Pancreas (tissue), 10 donors: Measurements from ENCODE around the gene TNN. TPM values are rescaled to one million over a fixed set of nuclear protein-coding genes. Genes with fewer than 3 reads are reported as not detected.
A peak's percentile ranks its signal among the peaks of the same experiment; 100 is the strongest.

ENCODE experiments used
- ATAC-seq, 4 donors: fragments of 200-7000 bp; cut with Tn5 transposase; one replicate each; pipeline versions ENCODE4 v1.8.0 to v1.9.1; 2020; ENCODE audit warnings: mild to moderate bottlenecking in 4 of 4, moderate library complexity in 4 of 4
- DNase-seq, 6 donors: peaks; one replicate each; pipeline ENCODE4 v3.0.0-alpha.2; 2020
- FAIRE-seq: peaks from 2 replicates; lab custom pipeline; 2012; peaks lifted over from hg19 to GRCh38; lab: Jason Lieb, UNC
- H3K27ac ChIP-seq, 4 donors: fragments of 200-600 bp; sonication (generic); 1 replicate in 3 of 4; 2 replicates in 1 of 4; pipeline versions ENCODE4 v1.5.0 to v1.8.0; 2020
- H3K27me3 ChIP-seq, 4 donors: fragments of 200-600 bp; one replicate each; pipeline ENCODE4 v1.8.0; 2021
- H3K36me3 ChIP-seq, 3 donors: fragments of 200-600 bp; sonication (generic) in 1 of 3; one replicate each; pipeline versions ENCODE4 v1.5.0 to v1.8.0; 2020 to 2021
- H3K4me1 ChIP-seq, 3 donors: fragments of 200-600 bp; one replicate each; pipeline ENCODE4 v1.8.0; 2021
- H3K4me3 ChIP-seq, 4 donors: fragments of 200-600 bp; sonication (generic) in 2 of 4; one replicate each; pipeline versions ENCODE4 v1.5.0 to v1.8.0; 2020 to 2021
- H3K9me3 ChIP-seq, 4 donors: fragments of 200-600 bp; one replicate each; pipeline ENCODE4 v1.8.0; 2021
- CTCF ChIP-seq, 4 donors: fragments of 200-600 bp; sonication (generic) in 3 of 4; IDR thresholded peaks; one replicate each; pipeline versions ENCODE4 v1.5.0 to v1.8.0; 2021; ENCODE audit warnings: antibody characterized with exemption in 4 of 4
- WGBS, 2 donors: extraction: QIAGEN DNeasy Blood & Tissue Kit; methylation state at CpG; one replicate each; pipeline ENCODE4 v1.1.7; 2013; 5-methylcytosine and 5-hydroxymethylcytosine counted together
- intact Hi-C, 3 donors: fragments of 100-400 bp; cut with DNase I; formaldehyde crosslinking; loops; one replicate each; pipeline versions ENCODE4 v1.11.1 to v1.14.2; 2022
- polyA plus RNA-seq, 2 donors: library from polyadenylated mRNA; stranded (reverse); fragments of 200-250 nt; gene quantifications; one replicate each; pipeline ENCODE4 v1.2.3, GENCODE V29; 2013
- total RNA-seq, 6 donors: library from RNA; stranded (reverse); fragmentation: NEBNext Ultra II Directional in 4 of 6; extraction: Animal tissue kit (Norgen Biotek cat#: 25700) in 4 of 6; gene quantifications; one replicate each; pipeline versions ENCODE4 v1.2.1 to v1.2.4, GENCODE V29; 2021 to 2023
- donor health status: healthy with polysubstance abuse.
- donor health status: DM: no; HTN: no; CAD: no; lungs with moderate emphysema.
- donor health status: DM: no; HTN: no; CAD: no.
- donor health status: control.
- donor health status: control.
- donor health status: Bipolar disorder and iron deficiency.
- donor health status: DM: yes; HTN: yes; CAD: no.
- donor health status: DM: no; HTN: no; CAD: no.
- donor health status: DM: no; HTN: no; CAD: no.
- donor health status: DM: yes; HTN: yes; CAD: no.

TNN gene
- total and polyA plus RNA-seq, 8 donors: 0.05 to 0.09 (median 0.07) TPM; not detected in 4

GRCh38 chr1:175171036-175171913 lies 103.6 kb downstream of the TNN start:
- FAIRE-seq: no peak
- intact Hi-C loops: no loop called here
- no peak for DNase-seq
- ATAC-seq: peak in 1 of 4 donors; percentile 74
- Histone ChIP-seq H3K4me1 (peaks cover 0 to 18% (median 7%) of the 10 kb centered on the region in 3 donors), H3K27me3 (no peaks in the 10 kb centered on the region), H3K36me3 (peaks cover 0 to 12% (median 0%) of the 10 kb centered on the region in 3 donors), H3K9me3 (no peaks in the 10 kb centered on the region), H3K4me3 (no peak overlapping the region), H3K27ac (peak overlapping the region in 1 of 4 donors; percentile 33)
- 79 to 81% methylated on average over 9 of the region's 9 CpGs for WGBS, 2 donors
- TF ChIP-seq CTCF (IDR thresholded peaks at IDR 0.05): no peak

- DNase-seq: no peak
These were observed 104.9 kb downstream of the TNN start for GRCh38 chr1:175172503-175172902.

DNA sequence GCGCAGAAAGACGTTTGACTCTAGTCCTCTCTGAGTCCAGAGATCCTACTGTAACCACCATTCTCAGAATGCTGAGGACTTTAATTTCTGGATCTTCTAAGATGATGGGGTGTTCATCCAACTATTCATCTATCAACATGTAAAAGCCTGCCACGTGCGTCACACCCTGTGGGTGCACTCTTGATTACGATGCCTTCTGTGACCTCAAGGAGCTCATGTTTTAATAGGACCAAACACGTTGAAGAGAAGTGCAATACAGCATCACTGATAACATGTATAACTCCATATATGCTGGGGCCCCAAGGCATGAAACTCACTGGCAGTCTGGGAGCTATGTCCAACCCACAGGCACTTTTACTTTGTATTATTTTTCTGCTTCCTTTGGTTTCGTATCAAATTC lies 105.9 kb downstream of the TNN start:
- WGBS, 2 donors: 88 to 90% methylated on average over 7 of the region's 7 CpGs
- H3K27me3 ChIP-seq: no peaks in the 10 kb centered on the region
- FAIRE-seq: no peak
- no peak overlapping the region for H3K27ac ChIP-seq
- H3K4me3 ChIP-seq: no peak overlapping the region
- no peak for TF ChIP-seq CTCF (IDR thresholded peaks at IDR 0.05)
- no peaks in the 10 kb centered on the region for H3K9me3 ChIP-seq
- intact Hi-C loops: no loop called here
- H3K36me3 ChIP-seq: peaks cover 0 to 8% (median 4%) of the 10 kb centered on the region in 3 donors
- no peak for DNase-seq
- ATAC-seq: no peak
- H3K4me1 ChIP-seq: peaks cover 0 to 18% (median 7%) of the 10 kb centered on the region in 3 donors

More at GRCh38 chr1:175172503-175172902, 104.9 kb downstream of the TNN start:
- Histone ChIP-seq H3K36me3 (peaks cover 0 to 8% (median 4%) of the 10 kb centered on the region in 3 donors), H3K9me3 (no peaks in the 10 kb centered on the region), H3K4me1 (peaks cover 0 to 18% (median 7%) of the 10 kb centered on the region in 3 donors), H3K27me3 (no peaks in the 10 kb centered on the region), H3K27ac (peak overlapping the region in 1 of 4 donors; percentile 12), H3K4me3 (no peak overlapping the region)
- TF ChIP-seq CTCF (IDR thresholded peaks at IDR 0.05): no peak
- no peak for FAIRE-seq
- peak in 3 of 4 donors; percentile 14 to 63 (median 46) for ATAC-seq
- WGBS, 2 donors: 88 to 89% methylated on average over 3 of the region's 3 CpGs
- intact Hi-C loops: no loop called here

- ATAC-seq (no peak), FAIRE-seq (no peak), DNase-seq (no peak)
- Histone ChIP-seq H3K36me3 (peaks cover 0 to 5% (median 4%) of the 10 kb centered on the region in 3 donors), H3K27me3 (no peaks in the 10 kb centered on the region), H3K4me3 (no peak overlapping the region), H3K4me1 (peaks cover 0 to 16% (median under 1%) of the 10 kb centered on the region in 3 donors), H3K9me3 (no peaks in the 10 kb centered on the region), H3K27ac (no peak overlapping the region)
- WGBS, 2 donors: 90 to 93% methylated on average over 5 of the region's 5 CpGs
- intact Hi-C loops: no loop called here
- no peak for TF ChIP-seq CTCF (IDR thresholded peaks at IDR 0.05)
These were observed 106.9 kb downstream of the TNN start for GRCh38 chr1:175174309-175175102.
